ENCODE measurements around the gene LCLAT1.

- TF ChIP-seq CTCF (optimal IDR thresholded peaks at IDR 0.05 in 1 of 3, IDR thresholded peaks at IDR 0.05 in 1 of 3, conservative IDR thresholded peaks at IDR 0.05 in 1 of 3; ENCODE audit: extremely low read depth in 1 of 3, insufficient read depth in 2 of 3, low read length in 3 of 3), result no peak
- no peak for TF ChIP-seq EZH2 (IDR thresholded peaks at IDR 0.05; ENCODE audit: low read length)
Observed at GRCh38 chr2:30412684-30413570, 34.1 kb upstream of the LCLAT1 start.
